ENCODE results near the gene FGD4.
"Not testable (repeated sequence)": the region's sequence is repeated elsewhere in the genome, so short reads cannot be mapped to it uniquely, and the experiment has no call there.

FGD4 gene

DNA sequence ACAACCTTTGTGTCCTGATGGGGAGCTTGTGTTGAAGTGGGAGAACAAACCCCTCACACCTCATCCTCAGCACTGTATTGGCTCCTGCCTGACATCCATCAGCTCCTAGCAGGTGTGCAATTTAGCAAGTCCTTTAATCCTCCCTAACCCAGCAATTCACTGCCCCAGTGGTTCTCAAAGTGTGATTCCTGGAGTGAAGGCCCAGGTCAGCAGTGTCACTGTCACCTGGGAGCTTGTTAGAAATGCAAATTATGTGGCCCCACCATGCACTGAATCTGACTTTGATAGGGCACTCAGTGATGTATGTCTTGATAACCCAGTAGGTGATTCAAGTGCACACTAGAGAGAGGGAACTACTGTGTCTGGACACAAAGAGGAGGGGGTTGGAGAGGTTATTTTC, 133.6 kb downstream of the FGD4 start:
- DNase-seq, result no peak

GRCh38 chr12:32533506-32533905, 134.1 kb downstream of the FGD4 start:
- not testable (repeated sequence) for DNase-seq

DNA sequence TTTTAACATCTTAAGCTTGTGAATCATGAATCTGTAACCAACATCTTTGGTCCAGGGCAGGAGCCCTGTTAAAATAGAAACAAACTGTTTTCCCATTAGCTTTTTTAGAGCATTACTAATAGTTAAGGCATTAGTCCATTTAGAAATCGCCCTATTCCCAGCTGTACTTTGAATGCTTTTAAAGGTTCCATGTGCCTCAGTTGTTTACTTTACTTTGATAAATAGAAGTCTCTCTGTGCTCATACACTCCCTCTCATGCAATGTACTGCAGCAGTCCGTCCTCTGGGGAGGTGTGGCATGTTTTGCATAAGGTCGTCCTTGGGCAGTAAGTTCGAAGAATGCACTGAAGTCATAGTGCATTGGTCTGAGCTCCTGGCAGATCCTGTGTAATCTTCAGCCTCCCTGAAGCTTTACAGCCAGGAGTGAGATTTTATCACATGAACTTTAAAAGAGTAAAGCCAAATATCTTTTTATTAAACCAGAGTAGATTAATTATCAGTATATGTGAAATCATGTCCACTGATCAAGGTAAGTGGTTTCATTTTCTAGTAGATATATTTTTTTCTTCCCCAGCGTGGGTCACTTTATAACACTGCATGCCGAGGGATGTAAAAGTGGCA, 134.7 kb downstream of the FGD4 start:
- peak; percentile 45 for DNase-seq

GRCh38 chr12:32534698-32535097, 135.3 kb downstream of the FGD4 start:
- no peak for DNase-seq

DNA sequence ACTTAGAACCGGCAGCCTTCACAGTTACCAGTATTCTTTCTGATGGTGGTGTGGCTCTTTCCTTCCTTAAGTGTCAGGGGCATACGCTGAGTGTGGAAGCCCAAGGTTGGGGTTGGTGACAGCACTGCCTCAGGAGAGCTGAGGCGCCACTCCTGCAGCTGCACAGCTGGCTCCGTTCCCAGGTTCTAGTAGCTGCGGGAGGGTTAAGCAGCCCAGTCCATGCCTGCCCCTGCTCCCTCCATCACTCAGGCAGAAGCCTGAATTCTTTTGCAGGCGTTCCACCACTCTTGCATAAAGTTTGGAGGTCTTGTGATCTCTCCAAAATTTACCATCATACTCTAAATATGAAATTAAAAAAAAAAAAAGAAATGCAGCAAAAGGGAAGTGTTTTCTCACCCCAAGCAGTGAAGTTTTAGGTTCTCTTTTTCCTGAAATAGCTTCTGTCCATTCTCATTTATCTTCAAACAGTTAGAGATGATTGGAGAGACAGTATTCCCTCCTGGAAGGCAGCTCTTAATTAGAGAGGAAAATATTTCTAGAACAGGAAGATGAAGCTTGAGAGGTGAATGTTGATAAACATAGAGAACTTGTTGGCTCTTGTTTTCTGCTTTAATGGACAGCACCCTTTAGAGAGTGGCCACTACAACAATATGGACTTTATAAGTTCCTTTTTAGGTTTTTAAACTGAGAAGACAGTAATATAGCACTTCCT, 136.1 kb downstream of the FGD4 start:
- DNase-seq, result peak; percentile 60

GRCh38 chr12:32536000-32536345, 136.6 kb downstream of the FGD4 start:
- DNase-seq, result no peak

DNA sequence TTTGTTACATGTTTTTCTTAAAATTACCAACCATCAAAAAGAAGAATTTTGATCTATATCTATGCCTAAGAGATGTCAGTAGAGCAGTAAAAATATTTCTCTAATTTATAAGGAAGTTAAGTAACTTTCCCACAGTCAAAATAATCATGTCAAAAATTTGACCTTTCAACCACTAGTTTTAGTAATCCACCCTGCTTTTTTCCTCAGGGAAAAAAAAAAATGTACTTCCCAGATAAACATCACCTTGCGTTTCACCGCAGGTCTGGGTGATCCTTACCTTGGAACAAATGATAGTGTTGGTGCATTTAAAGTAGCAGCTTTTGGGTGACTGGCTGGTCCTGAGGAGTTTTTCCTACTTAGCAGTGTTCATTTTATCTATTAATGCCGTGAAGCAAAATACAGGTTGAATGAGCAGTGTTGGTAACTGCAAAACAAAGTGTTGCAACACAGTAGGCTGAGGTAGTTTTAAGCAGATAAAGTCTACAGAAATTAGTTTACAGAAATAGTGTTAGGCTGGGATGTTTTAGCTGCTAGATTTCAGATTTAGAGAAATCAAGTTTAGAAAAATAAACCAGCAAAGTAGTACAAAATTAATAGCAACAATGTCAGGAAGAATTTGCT, 142.5 kb downstream of the FGD4 start:
- no peak for DNase-seq

DNA sequence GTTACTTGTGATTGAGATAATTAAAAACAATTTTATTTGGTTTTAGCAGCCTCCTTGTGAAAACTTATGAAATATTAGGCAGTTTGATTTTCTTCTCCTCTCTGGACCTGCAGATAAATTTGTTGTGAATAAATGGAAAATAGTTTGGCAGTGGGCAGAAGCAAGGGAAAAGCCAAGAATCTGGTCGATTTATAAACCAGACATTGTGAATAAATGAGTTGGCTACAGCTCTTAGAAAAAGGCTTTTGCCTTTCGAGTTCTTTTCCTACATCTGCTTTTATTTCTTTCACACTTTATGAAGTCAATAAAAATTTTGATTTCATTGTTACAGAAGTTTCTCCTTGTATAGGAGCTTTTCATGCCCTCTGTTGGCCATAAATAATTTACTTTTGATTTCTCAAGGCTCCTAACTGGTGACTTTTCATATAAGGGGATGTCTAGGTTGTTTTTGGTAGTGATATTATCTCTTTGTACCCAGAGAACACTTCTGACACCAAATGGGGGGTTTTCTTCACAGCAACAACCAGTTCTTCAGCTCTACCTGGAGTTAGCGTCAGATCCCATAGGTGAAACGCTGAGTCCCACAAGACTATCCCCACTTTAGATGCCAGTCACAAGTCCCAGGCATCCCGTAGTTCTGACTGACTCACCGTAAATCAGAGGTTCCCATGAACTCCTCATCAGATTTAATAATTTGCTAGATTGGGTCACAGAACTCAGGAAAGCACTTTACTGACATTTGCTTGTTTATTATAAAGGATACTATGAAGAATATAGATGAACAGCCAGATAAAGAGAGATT, 143.3 kb downstream of the FGD4 start:
- DNase-seq, result no peak

- DNase-seq, result no peak
Measured at GRCh38 chr12:32544893-32545292, 145.5 kb downstream of the FGD4 start.

- no peak for DNase-seq
Measured at GRCh38 chr12:32545413-32545980, 146.1 kb downstream of the FGD4 start.

- DNase-seq, result no peak
Measured at GRCh38 chr12:32546272-32546671, 146.9 kb downstream of the FGD4 start.

DNA sequence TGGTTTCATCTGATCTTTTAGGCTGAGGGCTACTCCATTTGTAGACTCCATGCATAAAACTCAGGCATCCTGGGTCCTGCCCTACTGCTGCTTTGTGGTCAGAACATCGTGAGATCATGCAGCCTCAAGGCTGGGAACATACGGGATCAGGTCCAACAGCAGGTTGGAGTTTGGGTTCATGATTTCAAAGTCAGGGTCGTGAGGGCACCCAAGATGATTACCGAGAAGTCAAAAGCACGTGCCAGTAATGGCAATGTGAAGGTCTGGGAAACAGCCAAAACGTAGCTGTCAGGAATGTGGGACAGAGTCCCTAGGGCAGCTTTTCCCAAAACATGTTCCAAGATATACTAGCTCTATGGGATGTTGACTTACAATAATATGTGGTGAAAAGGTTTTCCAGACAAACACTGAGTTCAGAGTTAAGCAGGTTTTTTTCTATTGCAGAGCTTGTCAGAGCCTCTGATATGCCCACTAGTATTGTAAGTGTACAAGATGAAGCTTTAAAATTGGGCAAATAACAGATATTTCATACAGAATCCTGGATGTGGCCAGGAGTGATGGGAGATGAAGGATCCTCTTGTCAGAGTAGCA, 149.4 kb downstream of the FGD4 start:
- DNase-seq, result no peak

- no peak for DNase-seq
Measured at GRCh38 chr12:32549675-32550079, 150.3 kb downstream of the FGD4 start.

GRCh38 chr12:32551058-32551457, 151.7 kb downstream of the FGD4 start:
- no peak for DNase-seq

- DNase-seq, result no peak
Measured at GRCh38 chr12:32558903-32559302, 159.5 kb downstream of the FGD4 start.

GRCh38 chr12:32559434-32559833, 160.1 kb downstream of the FGD4 start:
- DNase-seq, result no peak

DNA sequence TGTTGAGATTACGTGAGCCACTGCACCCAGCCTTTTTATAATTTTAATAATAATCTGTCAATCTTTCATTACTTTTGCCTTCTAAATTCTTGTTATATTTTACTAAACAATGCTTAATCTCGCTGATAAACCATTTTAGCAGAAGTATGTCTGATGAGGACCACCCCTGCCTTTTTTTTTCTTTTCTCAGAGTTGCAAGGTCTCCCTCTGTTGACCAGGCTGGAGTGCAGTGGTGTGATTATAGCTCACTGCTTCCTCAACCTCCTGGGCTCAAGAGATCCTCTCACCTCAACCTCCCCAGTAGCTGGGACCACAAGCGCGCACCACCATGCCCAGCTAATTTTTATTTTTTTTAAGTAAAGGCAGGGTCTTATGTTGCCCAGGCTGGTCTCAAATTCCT, 161.2 kb downstream of the FGD4 start:
- DNase-seq, result no peak

DNA sequence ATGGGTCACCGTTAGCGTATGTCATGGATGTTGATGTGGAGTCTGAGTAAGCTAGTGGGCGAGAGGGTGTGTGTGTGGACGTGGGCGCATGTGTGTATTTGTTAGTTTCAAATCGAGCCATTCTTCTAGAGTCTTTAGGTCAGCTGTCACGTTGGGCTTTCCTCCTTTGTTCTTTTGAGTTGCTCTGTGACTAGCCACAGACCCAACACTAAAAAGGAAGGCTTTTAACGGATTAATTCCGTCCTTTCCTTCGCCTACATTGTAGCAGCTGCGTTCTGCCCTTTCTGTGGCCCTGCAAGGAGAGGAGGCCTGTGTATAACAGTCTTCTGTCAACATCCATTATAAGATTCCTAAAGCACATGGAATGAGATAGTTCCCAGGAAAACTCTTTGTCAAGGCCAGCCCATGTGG, 162.6 kb downstream of the FGD4 start:
- DNase-seq, result peak; percentile 9

- DNase-seq, result not testable (repeated sequence)
Measured at GRCh38 chr12:32562413-32562812, 163.1 kb downstream of the FGD4 start.

- no peak for DNase-seq
Measured at GRCh38 chr12:32566663-32567295, 167.4 kb downstream of the FGD4 start.

DNA sequence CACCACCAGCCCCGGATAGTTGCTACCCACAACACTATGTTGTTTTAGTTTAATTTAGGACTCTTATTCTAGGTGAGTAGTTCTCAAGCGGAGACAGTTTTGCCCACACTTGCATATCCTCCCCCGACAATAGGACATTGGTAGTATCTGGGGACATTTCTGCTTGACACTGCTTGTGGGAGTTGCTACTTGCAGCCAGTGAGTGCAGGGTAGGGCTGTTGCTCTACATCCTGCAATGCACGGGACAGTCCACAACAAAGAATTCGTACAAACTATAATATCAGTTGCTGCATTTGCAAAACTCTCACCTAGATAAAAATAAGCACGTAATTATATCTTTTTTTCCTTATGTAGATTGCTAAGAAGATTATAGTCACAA, 167.9 kb downstream of the FGD4 start:
- DNase-seq, result no peak

DNA sequence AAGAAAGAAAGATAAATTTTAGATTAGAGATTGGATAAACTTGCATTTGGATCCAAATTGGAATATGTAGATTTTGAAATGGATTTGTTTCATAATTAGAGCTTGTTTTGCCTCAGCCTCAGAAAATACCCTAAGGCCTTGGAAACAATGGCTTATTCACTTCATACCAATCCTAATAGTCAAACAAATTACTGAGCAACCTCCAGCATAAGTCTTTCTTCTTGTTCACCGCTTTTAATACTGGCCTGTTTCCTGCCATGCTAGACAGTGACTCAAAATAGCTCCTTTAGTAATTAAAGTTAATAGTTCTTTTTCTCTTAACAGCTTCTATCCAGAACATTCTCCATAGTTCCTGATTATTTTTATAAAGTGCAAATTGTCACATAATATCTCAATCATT, 168.9 kb downstream of the FGD4 start:
- no peak for DNase-seq

Data from DMS153 (cell line).